ENCODE results near the gene ERC1.

The ERC1 gene

GRCh38 chr12:1474041-1474573 is 483.1 kb downstream of the ERC1 start:
- no peak for DNase-seq (ENCODE audit: low read depth in 3 of 3)

GRCh38 chr12:1474574-1475153 is 483.6 kb downstream of the ERC1 start:
- DNase-seq (ENCODE audit: low read depth in 3 of 3): no peak

- no peak for DNase-seq (ENCODE audit: low read depth in 3 of 3)
Observed at GRCh38 chr12:1479645-1480044, 488.6 kb downstream of the ERC1 start.

- DNase-seq (ENCODE audit: low read depth in 3 of 3): no peak
Observed at GRCh38 chr12:1481326-1481725, 490.3 kb downstream of the ERC1 start.

GRCh38 chr12:1481906-1482305 is 490.9 kb downstream of the ERC1 start:
- no peak for DNase-seq (ENCODE audit: low read depth in 3 of 3)

- DNase-seq (ENCODE audit: low read depth in 3 of 3): peak in 1 of 3 experiments; percentile 4
Observed at GRCh38 chr12:1488908-1489381, 497.9 kb downstream of the ERC1 start.

- DNase-seq (ENCODE audit: low read depth in 3 of 3): no peak
Observed at GRCh38 chr12:1491983-1492697, 501.1 kb downstream of the ERC1 start.

GRCh38 chr12:1493781-1494565 is 502.9 kb downstream of the ERC1 start:
- DNase-seq (ENCODE audit: low read depth in 3 of 3): no peak

- DNase-seq (ENCODE audit: low read depth in 3 of 3): no peak
Observed at GRCh38 chr12:1494856-1495255, 503.8 kb downstream of the ERC1 start.

- DNase-seq (ENCODE audit: low read depth in 3 of 3): no peak
Observed at GRCh38 chr12:1496162-1496900, 505.3 kb downstream of the ERC1 start.

- no peak for DNase-seq (ENCODE audit: low read depth in 3 of 3)
Observed at GRCh38 chr12:1497161-1497560, 506.1 kb downstream of the ERC1 start.

- DNase-seq (ENCODE audit: low read depth in 3 of 3): no peak
Observed at GRCh38 chr12:1498199-1498740, 507.2 kb downstream of the ERC1 start.

GRCh38 chr12:1499351-1499750 is 508.3 kb downstream of the ERC1 start:
- DNase-seq (ENCODE audit: low read depth in 3 of 3): no peak

GRCh38 chr12:1500095-1500801 is 509.2 kb downstream of the ERC1 start:
- DNase-seq (ENCODE audit: low read depth in 3 of 3): no peak

GRCh38 chr12:1501001-1501400 is 510.0 kb downstream of the ERC1 start:
- no peak for DNase-seq (ENCODE audit: low read depth in 3 of 3)

- DNase-seq (ENCODE audit: low read depth in 3 of 3): no peak
Observed at GRCh38 chr12:1501695-1502378, 510.8 kb downstream of the ERC1 start.

GRCh38 chr12:1502379-1502720 is 511.3 kb downstream of the ERC1 start:
- no peak for DNase-seq (ENCODE audit: low read depth in 3 of 3)

GRCh38 chr12:1502831-1503230 is 511.8 kb downstream of the ERC1 start:
- no peak for DNase-seq (ENCODE audit: low read depth in 3 of 3)

GRCh38 chr12:1503281-1503711 is 512.3 kb downstream of the ERC1 start:
- DNase-seq (ENCODE audit: low read depth in 3 of 3): no peak

GRCh38 chr12:1504304-1504894 is 513.4 kb downstream of the ERC1 start:
- no peak for DNase-seq (ENCODE audit: low read depth in 3 of 3)
